NCI-H2227 (cell line): ENCODE data around the gene NPAS3.

Source experiments
- DNase-seq: peaks from one replicate; lab custom pipeline; 2025; ENCODE audit not compliant: unreplicated experiment; lab: John Stamatoyannopoulos, UW

The NPAS3 gene

GRCh38 chr14:32940066-32940651 lies 1.5 kb downstream of the NPAS3 start:
- peak; percentile 48 for DNase-seq

GRCh38 chr14:32940711-32941667 lies 2.3 kb downstream of the NPAS3 start:
- no peak for DNase-seq

- DNase-seq, result no peak
These were observed 3.0 kb downstream of the NPAS3 start for GRCh38 chr14:32941668-32942065.

GRCh38 chr14:32947081-32947480 lies 8.4 kb downstream of the NPAS3 start:
- DNase-seq, result no peak

GRCh38 chr14:32947792-32948191 lies 9.1 kb downstream of the NPAS3 start:
- DNase-seq, result no peak

GRCh38 chr14:32950584-32950983 lies 11.9 kb downstream of the NPAS3 start:
- DNase-seq, result peak; percentile 18

GRCh38 chr14:32967421-32967820 lies 28.7 kb downstream of the NPAS3 start:
- no peak for DNase-seq

GRCh38 chr14:32968972-32969544 lies 30.4 kb downstream of the NPAS3 start:
- DNase-seq, result no peak

GRCh38 chr14:32977913-32978312 lies 39.2 kb downstream of the NPAS3 start:
- DNase-seq, result no peak

- DNase-seq, result peak; percentile 36
These were observed 40.1 kb downstream of the NPAS3 start for GRCh38 chr14:32978691-32979255.

GRCh38 chr14:32980178-32980901 lies 41.7 kb downstream of the NPAS3 start:
- DNase-seq, result no peak

- peak; percentile 39 for DNase-seq
These were observed 42.3 kb downstream of the NPAS3 start for GRCh38 chr14:32980902-32981501.

- DNase-seq, result no peak
These were observed 45.7 kb downstream of the NPAS3 start for GRCh38 chr14:32984241-32984930.

- DNase-seq, result peak; percentile 44
These were observed 47.2 kb downstream of the NPAS3 start for GRCh38 chr14:32985866-32986265.

GRCh38 chr14:32986791-32987540 lies 48.3 kb downstream of the NPAS3 start:
- peak; percentile 48 for DNase-seq

- DNase-seq, result no peak
These were observed 53.0 kb downstream of the NPAS3 start for GRCh38 chr14:32991691-32992090.

GRCh38 chr14:32993921-32994320 lies 55.2 kb downstream of the NPAS3 start:
- DNase-seq, result no peak

- DNase-seq, result no peak
These were observed 57.7 kb downstream of the NPAS3 start for GRCh38 chr14:32996343-32996742.

GRCh38 chr14:32998433-32998832 lies 59.8 kb downstream of the NPAS3 start:
- DNase-seq, result no peak
